Liver (tissue), 3 donors: ENCODE measurements around the gene PPP2R2B.

ENCODE experiments used
- HNF4G ChIP-seq: IDR thresholded peaks from 2 replicates; pipeline ENCODE4 v1.6.1; 2016; ENCODE audit warnings: antibody characterized with exemption
- RXRA ChIP-seq, 2 donors: IDR thresholded peaks; 2 replicates each; pipeline ENCODE4 v1.6.1; 2017 to 2018; ENCODE audit warnings: antibody characterized with exemption in 2 of 2, mild to moderate bottlenecking in 1 of 2
- SP1 ChIP-seq: IDR thresholded peaks from 2 replicates; pipeline ENCODE4 v1.6.1; 2018; ENCODE audit warnings: antibody characterized with exemption, mild to moderate bottlenecking
- TAF1 ChIP-seq: conservative IDR thresholded peaks from 2 replicates; pipeline ENCODE4 v1.6.1; 2016; ENCODE audit warnings: antibody characterized with exemption, mild to moderate bottlenecking
- YY1 ChIP-seq: IDR thresholded peaks from 2 replicates; pipeline ENCODE4 v1.6.1; 2016; ENCODE audit warnings: antibody characterized with exemption, mild to moderate bottlenecking
- TF ChIP-seq, protein P1 (sequence below): IDR thresholded peaks from 2 replicates; pipeline ENCODE4 v1.6.1; 2016; ENCODE audit warnings: antibody characterized with exemption
- TF ChIP-seq, protein P2 (sequence below): fragments of 150-350 bp; IDR thresholded peaks from 2 replicates; pipeline ENCODE4 v1.5.1; 2017; ENCODE audit warnings: improper control_type of control experiment, low read depth, low read length; ENCODE audit not compliant: missing input control
- donor health status: healthy.
- donor health status: healthy.

DNA sequence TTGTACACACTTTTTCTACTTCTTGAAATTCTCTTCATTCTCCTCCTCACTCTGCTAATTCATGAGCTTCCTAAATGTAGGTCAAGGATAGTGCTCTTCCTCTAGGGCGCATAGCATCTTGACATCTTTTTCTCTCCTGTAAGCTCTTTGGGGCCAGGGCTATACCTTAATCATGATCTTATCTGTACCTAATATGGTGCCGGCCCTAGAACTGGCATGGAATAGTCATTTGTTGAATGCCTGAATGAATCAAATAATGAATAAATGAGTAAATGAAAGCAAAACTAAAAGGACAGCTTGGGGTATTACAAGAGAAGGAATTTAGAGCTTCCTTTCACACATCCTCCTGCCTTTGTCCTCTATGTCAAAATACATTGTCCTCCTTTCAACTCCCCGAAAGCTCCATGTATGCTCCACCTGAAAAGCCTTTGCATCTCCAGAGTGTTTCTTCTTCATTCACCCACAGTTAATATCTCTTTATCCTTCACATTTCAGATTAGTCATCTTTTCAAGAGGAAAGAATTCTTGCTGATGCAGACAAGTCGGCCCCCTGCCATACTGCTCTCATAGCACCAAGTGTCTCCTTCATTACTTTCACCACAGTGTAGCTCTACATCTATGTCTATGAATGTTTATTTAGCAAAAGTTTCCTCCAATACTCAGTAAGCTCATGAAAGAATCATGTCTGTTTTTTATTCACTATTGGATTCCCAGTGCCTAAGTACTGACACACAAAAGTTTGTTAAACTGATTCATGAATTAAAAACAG is 16.4 kb upstream of the PPP2R2B start:
- TF ChIP-seq, protein P1, sequence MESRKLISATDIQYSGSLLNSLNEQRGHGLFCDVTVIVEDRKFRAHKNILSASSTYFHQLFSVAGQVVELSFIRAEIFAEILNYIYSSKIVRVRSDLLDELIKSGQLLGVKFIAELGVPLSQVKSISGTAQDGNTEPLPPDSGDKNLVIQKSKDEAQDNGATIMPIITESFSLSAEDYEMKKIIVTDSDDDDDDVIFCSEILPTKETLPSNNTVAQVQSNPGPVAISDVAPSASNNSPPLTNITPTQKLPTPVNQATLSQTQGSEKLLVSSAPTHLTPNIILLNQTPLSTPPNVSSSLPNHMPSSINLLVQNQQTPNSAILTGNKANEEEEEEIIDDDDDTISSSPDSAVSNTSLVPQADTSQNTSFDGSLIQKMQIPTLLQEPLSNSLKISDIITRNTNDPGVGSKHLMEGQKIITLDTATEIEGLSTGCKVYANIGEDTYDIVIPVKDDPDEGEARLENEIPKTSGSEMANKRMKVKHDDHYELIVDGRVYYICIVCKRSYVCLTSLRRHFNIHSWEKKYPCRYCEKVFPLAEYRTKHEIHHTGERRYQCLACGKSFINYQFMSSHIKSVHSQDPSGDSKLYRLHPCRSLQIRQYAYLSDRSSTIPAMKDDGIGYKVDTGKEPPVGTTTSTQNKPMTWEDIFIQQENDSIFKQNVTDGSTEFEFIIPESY = no peak
- no peak for TF ChIP-seq TAF1
- no peak for TF ChIP-seq SP1
- TF ChIP-seq, protein P2, sequence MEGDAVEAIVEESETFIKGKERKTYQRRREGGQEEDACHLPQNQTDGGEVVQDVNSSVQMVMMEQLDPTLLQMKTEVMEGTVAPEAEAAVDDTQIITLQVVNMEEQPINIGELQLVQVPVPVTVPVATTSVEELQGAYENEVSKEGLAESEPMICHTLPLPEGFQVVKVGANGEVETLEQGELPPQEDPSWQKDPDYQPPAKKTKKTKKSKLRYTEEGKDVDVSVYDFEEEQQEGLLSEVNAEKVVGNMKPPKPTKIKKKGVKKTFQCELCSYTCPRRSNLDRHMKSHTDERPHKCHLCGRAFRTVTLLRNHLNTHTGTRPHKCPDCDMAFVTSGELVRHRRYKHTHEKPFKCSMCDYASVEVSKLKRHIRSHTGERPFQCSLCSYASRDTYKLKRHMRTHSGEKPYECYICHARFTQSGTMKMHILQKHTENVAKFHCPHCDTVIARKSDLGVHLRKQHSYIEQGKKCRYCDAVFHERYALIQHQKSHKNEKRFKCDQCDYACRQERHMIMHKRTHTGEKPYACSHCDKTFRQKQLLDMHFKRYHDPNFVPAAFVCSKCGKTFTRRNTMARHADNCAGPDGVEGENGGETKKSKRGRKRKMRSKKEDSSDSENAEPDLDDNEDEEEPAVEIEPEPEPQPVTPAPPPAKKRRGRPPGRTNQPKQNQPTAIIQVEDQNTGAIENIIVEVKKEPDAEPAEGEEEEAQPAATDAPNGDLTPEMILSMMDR = no peak
- no peak for TF ChIP-seq HNF4G
- TF ChIP-seq RXRA (IDR thresholded peaks at IDR 0.05) = no peak
- no peak for TF ChIP-seq YY1
